NCI-H146 treated with DMSO at 0.1 percent for 48 hours (cell line): Measurements from ENCODE around the gene CLSTN3.
"Not testable (repeated sequence)": the region's sequence is repeated elsewhere in the genome, so short reads cannot be mapped to it uniquely, and the experiment has no call there.

ENCODE experiments used
- DNase-seq: peaks from one replicate; lab custom pipeline; 2025; ENCODE audit not compliant: unreplicated experiment; lab: John Stamatoyannopoulos, UW

CLSTN3 gene

DNA sequence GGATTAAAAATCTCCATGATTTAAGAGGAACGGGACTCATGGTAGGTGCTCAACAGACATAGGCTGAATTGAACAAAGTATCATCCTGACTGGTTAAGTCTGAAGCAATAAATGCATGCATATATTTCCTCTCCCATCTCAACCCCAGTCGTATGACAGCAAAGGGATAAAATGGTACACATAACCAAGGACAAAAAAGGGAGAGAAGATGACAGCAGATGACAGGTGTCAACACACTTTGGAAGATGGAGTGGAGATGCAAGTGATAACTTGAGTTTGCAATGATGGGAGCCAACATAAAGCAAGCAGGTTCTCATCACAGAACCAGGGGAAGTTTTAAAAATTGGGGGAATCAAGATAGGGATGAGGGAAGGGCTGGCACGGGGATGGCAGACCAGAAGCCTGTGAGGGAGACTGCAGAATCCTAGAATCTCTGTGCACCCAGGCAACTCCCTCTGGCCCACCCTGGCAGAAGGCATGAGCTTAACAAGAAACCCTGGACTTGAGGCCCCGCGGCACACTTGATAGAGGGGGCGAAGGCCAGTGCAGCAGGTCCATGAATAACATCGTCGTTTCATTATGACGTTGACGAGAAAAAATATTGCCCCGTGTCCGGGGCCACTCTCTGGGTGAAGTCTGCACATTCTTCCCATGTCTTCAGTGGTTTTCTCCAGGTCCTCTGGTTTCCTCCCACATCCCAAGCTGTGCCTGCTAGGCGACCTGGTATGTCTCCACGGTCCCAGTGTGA, 26.2 kb upstream of the CLSTN3 start:
- DNase-seq: no peak

DNA sequence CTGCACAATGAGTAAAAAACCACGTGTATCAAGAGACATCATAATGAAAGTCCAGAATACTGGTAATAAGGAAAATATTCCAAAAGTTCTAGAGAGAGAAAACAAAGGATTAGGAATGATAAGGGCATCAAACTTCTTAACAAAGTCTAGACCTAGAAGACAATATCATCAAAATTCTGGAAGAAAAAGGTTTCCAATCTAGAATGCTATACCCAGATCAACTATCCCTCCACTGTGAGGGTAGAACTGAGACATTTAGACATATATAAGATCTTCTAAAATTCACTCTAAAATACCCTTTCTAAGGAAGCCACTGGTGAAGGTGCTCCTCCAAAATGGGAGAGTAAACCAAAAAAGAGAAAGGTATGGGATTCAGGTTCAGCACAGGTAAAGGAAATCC, 24.1 kb upstream of the CLSTN3 start:
- no peak for DNase-seq

DNA sequence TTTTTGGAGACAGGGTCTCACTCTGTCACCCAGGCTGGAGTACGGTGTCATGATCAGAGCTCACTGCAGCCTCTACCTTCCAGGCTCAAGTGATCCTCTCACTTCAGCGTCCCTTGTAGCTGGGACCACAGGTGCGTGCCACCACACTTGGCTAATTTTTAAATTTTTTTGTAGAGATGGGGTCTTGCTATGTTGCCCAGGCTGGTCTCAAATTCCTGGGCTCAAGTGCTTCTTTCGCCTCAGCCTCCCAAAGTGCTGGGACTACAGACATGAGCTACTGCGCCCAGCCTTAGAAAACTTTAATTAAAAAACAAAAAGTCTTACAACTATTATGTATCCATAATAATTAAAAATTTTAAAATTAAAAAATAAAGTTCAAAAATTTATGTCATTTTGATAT, 23.0 kb upstream of the CLSTN3 start:
- not testable (repeated sequence) for DNase-seq

DNA sequence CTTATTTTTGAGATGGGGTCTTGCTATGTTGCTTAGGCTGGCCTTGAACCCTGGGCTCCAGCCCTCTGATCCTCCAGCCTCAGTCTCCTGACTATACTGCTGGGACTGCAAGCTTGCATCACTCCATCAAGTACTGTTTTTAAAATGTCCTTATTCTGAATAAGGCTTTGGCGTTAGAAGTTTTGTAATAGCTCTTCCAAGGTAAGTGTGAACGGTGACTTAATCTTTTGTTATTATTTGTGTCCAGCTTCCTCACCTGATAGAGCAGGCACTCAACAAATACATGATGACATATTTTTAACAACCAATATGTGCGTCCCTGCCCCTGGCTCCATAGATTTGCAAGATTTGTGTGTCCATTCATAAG, 22.6 kb upstream of the CLSTN3 start:
- peak; percentile 39 for DNase-seq

DNA sequence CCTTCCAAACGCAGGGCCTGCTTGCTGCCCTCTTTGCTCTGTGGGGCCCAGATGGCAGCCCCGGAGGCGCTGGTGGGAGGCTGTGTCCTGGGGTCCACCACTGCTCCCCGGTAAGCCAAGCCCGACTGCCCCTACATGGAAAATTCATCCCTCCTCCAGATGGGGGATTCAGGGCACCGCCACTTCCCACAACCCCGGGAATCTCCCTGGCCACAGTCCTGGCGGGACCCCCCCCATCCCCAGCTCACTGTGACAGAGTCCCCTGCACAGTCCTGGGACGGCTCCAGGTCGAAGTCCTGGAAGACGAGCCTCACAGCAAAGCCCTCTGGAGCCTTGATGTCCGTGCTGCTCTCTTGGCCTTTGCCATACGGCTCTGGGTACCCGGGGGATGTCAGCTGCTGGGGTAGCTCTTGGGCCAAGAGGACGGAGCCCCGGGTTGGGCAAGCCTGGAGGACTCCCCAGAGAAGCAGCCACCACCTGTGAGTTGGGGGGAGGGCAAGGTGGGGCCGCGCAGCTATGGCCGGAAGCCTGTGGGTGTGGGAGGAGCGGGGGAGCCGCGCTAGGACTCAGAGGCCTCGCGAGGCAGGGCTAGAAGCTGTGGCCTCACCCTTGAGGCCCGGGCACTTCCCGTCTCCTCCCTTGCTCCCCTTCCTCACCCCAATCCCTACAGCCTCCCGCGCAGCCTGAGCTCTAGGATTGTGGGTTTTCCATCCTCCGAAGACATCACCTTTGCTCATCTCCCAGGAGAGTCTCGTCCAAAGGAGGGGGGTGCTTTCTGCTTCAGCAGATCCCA, 22.0 kb upstream of the CLSTN3 start:
- DNase-seq: peak; percentile 89

DNA sequence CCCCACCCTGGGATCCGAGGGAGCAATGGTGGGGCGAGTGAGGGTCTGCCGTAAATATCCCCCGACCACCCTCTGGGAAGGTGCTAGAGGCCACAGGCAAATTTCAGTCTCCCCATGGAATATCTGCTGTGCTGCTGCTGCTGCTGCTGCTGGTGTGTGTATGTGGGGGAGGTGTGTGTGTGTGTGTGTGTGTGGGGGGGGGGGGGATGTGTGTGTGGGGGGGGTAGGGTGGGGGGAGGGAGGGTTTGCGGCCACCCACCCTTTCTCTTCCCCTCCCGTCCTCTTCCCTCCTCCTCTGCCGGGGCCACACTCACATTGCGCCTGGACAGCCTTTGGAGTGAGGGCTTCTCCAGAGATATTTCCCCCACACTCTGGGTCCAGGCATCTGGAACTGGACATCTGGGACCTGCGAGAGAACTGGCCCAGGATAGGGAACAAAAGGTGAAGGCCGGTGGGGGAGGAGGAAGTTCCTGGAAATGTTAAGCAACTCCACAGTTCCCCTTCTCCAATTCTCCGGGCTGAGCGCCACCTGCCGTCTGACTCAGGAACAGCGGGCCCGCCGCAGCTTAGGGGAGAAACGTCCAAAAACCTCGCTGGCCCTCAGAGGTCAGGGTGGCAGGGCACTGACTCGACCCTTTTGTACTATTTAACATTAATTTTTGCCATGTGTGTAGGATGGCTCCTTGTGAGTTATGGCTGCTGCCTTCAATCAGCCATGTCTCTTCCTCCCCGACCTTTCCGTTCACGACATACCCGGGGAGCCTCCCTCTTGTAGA, 21.2 kb upstream of the CLSTN3 start, which contains the start of gene C1RL:
Gene C1RL, minus strand, starts transcription at position 419 of the 776 bp plus-strand sequence. Its CDS starts 34 bp downstream, at position 385.
- DNase-seq: peak; percentile 91

DNA sequence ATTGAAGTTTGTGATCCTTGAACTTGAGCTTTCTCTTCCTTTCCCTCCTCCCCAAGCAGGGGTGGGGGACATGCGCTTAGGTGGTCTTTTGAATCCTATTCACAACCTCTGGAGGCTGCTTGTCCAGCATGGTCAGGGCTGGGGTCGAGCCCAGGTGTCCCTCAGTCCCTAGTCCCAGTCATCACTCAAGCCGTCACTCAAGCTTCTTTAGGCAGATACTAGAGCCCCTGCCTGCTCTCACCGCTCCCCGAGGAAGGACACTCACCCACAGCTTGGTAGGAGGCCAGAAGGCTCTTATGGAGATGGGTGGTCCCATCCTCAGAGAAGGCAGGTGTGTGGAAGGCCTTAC, 20.6 kb upstream of the CLSTN3 start:
- no peak for DNase-seq

DNA sequence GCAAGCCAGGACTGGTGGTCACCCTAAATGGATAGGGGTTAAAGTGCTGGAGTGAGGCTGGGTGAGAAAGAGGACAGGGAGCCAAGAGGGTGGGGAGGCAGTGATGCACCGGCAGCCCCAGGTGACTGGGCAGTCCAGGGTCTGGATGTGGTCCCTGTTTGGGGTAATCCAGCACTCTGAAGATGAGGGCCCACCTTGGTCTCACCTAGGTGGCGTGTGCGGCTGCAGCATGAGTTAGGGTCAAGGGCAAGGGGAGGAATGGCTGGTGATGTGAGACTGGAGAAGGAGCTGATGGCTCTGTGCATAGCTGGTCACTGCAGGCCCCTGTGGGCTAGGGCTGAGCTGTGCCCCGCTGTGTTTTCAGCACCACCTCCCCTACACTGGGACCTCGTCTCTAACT, 19.5 kb upstream of the CLSTN3 start:
- no peak for DNase-seq

DNA sequence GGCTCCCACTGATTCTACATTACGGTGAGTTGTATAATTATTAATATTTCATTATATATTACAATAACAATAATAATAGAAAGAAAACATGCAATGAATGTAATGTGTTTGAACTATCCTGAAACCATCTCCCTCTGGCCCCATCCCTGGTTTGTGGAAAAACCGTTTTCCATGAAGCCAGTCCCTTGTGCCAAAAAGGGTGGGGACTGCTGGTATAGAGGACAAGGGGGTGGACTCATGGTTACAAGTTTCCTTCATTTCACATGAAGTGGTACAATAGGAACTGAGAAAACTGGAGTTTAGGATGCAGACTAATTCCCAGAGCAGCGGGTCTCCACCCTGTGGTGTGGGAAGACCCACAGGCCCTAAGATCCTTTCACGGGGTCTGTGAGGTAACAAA, 18.1 kb upstream of the CLSTN3 start:
- DNase-seq: no peak

DNA sequence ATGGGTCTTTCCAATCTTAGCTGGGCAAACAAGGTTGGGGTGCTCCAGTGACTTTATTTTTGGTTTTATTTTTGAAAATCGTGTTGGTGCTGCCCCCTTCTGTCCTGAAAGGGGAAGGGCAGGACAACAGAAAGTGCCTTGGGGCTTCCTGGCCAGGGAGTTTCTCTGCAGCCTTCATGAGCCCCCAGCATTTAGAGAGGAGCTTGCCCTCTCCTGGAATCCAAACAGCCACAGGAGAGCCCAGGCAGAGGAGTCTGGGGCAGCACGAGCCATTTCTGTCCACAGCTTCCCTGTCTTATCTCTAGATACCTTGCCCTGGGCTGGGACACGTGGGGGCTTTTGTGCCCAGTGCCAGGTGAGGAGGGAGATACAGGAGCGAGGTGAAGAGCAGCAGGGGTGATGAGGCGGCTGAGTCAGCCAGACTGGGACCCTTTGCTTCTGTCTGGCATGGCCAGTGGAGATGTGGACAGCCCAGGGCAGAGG, 16.7 kb upstream of the CLSTN3 start:
- DNase-seq: peak; percentile 49

DNA sequence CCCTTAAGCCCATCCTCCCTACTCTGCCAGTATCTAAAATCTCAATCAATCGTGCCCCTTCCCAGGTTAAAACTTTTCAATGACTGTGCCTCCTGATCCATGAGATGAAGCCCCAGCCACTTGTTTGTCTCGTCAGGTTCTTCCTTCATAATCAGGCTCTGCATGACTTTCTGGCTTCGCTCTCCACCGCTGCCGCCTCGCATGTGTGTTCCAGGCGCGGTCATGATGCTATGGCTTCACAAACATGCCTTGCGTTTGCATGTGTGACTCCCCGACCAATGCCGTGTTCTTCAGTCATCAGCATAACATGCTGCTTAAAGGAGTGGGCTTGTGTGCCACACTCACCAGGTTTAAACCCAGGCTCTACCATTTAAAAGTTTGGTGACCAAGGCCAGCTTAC, 16.2 kb upstream of the CLSTN3 start:
- DNase-seq: no peak

DNA sequence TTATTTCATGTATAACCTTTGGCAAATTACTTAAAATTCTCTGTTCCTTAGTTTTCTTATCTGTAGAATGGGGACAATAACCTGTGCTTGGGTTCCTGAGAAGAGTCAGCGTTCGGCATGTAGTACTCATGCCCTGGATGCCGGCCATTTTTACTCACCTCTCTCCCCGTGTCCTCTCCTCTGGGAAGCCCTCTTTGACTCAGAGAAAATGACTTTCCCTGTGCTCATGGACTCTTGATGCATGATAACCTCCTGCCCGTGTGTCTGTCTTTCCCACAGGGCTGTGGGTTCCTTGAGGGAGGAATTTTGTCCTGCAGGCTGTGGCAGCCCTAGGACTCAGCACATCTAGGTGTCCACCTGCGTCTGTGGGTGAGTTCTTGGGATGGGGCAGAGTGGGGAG, 15.3 kb upstream of the CLSTN3 start:
- DNase-seq: no peak

DNA sequence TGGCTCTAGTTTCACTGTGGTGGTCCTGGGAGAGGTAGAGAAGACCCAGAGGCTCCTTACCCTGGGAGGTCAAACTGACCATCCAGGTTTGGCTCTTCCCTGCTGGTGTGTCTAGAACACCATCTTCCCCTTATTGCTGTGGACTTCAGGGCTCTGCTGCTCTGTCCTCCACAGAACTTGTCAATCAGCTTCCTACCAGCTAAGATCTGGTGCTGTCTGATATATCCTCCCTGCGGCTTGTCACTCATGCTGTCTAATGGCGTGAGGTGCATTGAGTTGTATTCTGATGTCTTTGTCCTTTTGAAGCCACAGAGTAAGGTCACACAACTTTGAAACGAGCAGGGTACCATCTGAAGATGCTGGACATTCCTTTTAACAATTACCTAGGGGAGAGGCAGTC, 14.0 kb upstream of the CLSTN3 start:
- DNase-seq: no peak

DNA sequence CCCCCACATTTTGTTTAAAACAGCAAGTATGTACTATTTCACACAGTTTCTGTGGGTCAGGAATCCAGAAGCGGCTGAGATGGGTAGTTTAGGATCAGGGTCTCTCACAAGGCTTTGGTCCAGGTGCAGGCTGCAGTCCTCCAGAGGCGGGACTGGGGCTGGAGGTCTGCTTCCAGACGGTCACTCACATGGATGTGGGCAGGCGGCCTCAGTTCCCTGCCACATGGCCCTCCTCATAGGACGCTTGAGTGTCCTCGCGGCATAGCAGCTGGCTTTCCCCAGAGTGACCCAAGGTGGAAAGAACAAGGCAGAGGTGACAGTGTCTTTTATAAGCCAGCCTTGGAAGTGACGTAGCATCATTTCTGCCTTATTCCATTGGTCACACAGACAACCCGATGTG, 13.3 kb upstream of the CLSTN3 start:
- DNase-seq: no peak

DNA sequence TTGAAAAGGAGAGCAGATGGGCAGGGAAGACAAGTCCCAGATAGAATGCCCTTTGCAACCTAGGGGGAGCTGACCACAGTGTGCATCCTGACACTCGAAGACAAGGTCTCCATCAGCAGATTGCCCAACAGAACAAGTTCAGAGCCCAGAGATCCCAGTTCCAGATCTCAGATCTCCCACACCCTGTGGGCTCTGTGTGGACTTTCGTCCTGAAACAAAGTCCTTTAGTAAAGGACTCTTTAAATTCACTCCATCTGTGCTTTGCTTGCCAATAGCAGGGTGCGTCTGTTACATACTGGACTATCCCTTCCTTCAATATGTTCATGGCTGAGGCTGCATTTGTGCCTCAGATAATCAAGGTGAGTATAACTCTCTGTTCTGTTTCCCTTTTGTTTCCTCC, 12.5 kb upstream of the CLSTN3 start:
- DNase-seq: no peak

DNA sequence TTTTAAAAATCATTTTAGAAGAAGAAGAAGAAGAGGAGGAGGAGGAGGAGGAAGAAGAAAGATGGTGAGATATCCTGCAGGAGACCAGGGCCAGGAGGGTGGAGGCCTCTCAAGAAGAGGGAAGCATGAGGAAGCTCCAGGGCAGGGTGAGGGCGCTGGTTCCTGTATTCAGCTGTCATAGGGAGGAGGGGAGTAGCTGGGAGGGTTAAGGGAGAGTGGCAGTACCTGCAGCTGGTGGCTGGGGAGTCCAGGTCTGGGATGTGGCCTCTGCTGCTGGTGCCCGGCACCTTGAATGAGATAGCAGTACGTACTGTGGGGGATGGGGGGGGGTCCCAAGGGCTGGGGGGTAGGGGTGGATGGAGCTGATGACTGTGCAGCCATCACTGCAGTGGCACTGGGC, 11.3 kb upstream of the CLSTN3 start:
- no peak for DNase-seq

DNA sequence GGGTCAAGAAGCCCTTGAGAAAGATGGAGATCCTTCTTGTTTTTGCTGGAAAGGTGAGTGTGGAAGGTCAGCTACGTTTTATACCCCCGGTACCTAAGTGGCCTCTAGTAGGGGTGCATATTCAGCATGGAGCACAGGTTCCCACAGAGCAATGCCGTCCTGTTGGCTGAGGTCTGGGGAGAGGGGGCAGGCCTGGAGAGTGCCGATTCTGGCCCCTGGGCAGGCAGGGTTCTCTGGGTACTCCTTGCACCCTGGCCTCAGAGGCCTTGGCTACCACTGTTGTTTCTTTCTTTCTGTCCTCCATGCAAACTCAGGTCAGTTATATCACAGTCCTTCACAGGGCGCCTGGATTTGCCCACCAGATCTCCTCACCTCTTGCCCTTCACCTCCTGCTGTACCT, 10.0 kb upstream of the CLSTN3 start:
- DNase-seq: no peak

DNA sequence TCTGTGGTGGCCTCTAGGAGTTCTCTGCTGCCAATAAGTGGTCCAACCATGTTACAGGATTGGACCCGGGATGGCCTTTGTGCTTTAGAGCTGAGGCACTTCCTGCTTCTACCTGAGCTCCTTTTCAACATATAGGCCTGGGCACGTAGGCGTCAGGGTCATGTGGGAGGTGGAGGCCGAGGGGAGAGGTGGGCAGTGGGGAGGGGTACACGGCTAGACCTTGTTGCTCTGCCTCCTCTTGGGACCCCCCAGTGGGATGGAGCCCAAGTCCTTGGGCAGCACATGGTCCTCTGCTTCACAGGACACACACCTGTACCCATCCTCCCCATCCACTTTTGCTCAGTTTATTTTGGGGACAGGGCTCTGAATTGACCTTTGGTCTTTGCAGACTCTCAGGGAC, 8.8 kb upstream of the CLSTN3 start:
- DNase-seq: no peak

DNA sequence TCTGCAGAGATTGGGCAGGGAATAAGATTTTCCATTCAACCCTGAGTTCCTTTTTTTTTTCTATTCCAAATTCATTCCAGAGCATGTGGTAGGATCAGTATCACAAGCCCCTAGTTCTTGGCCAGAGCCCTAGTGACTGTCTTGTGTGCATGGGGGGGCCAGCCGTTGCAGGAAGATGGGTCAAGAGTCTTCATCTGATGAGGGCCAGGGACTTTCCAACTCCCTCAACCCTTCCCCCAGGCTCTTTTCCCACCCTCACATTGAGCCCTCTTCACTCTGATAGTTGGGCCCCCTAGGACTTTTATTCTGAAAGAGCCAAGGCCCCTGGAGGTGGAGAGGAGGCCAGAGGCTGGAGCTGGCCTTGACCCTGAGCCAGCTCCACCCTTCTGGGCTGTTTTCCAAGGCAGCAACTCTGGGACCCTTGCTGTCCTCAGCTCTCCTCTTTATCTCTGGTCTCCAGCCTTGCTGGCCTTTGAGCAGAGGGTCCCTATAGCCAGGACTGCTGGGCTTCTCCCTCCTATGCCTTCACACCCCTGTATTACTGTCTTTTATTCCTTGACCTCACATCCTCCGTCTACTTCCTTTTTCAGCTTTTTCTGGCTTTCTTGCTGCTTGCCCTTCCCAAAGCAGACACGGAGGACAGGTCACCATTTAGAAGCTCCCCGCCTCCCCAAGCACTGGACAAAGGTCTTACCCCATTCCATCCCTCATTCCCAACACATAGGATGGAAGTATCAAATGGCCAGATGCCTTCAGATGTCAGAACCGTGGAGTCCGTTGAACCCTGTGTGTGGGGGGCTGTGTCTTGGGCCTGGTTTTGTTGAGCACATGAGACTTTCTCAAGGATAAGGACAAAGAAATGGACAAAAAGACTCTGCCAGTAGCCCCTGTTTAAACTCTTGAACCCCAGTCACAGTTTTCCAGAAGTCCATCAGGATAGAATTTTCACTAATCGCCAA, 7.1 kb upstream of the CLSTN3 start:
- no peak for DNase-seq

DNA sequence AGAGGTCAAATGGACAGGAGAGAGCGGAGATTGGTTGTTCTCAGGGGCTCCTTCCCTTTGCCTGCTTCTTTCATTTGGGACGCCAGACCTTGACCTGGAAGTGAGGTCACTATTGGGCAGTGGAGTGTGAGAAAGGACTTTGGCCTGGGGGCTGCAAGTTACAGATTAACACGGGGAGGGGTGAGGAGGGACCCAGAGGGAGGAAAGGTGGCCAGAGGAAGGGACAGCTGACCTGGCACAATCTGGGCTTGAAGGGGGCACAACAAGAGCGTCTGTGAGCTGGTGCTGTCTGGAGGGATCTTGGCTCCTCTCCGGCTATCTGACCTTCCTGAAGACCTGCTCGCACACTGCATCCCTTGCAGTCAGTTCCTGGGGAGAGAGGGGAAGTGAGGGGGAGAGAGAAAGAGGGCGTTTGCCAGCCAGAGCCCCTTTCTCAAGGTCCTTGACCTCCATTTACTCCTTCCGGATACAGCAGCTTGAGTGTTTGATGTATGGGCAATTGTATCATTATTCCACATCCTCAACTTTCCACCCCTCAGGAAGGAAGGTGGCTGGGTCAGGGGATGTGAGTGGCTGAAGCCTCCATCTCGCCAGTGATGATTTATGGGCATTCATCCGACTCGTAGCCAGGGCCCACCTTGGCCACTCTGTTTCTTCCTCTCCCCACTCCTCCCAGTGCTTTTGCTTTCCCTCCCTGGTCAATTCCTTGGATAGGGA, 6.2 kb upstream of the CLSTN3 start:
- no peak for DNase-seq
